HepG2 (cell line): ENCODE measurements around the gene B3GNT2. TPM values are rescaled to one million over a fixed set of nuclear protein-coding genes. Genes with fewer than 3 reads are reported as not detected.

Experiments
- polyA plus RNA-seq, 8 experiments: library from polyadenylated mRNA; depleted of rRNA in 3 of 8; stranded (reverse) in 7 of 8; unstranded in 1 of 8; fragments of >200 nt; fragmentation: Illumina TruSeq in 4 of 8; extraction: Trizol in 4 of 8; gene quantifications; 2 replicates each; pipeline versions ENCODE4 v1.2.1 to v1.2.3, GENCODE V29; 2011 to 2016; ENCODE audit warnings: low read depth in 4 of 8, missing spikeins in 1 of 8, mixed read lengths in 1 of 8; ENCODE audit not compliant: insufficient read depth in 1 of 8
- total RNA-seq, 5 experiments: library from RNA; depleted of rRNA; stranded (reverse); fragments of >200 nt; fragmentation: Illumina TruSeq; extraction: Trizol; gene quantifications; 2 replicates each; pipeline ENCODE4 v1.2.3, GENCODE V29; 2016; ENCODE audit warnings: low read depth in 1 of 5
- TF ChIP-seq, protein P1 (sequence below): sonication (generic); formaldehyde crosslinking; IDR thresholded peaks from 2 replicates; pipeline ENCODE4 v1.4.0; 2020; ENCODE audit warnings: missing genetic modification reagents, mild to moderate bottlenecking, borderline replicate concordance
- TF ChIP-seq, protein P2 (sequence below): sonication (generic); formaldehyde crosslinking; IDR thresholded peaks from 2 replicates; pipeline ENCODE4 v1.4.0; 2020; ENCODE audit warnings: missing genetic modification reagents, borderline replicate concordance
- TF ChIP-seq, protein P3 (sequence below): sonication (generic); formaldehyde crosslinking; conservative IDR thresholded peaks from 2 replicates; pipeline ENCODE4 v1.8.0; 2022; ENCODE audit warnings: low read depth, missing genetic modification reagents

B3GNT2 gene
- total and polyA plus RNA-seq, 2 of the 13 experiments (the other 11 are each of a cell fraction or from before 2014, with no cell fraction given): 26.3 to 28.5 TPM

DNA sequence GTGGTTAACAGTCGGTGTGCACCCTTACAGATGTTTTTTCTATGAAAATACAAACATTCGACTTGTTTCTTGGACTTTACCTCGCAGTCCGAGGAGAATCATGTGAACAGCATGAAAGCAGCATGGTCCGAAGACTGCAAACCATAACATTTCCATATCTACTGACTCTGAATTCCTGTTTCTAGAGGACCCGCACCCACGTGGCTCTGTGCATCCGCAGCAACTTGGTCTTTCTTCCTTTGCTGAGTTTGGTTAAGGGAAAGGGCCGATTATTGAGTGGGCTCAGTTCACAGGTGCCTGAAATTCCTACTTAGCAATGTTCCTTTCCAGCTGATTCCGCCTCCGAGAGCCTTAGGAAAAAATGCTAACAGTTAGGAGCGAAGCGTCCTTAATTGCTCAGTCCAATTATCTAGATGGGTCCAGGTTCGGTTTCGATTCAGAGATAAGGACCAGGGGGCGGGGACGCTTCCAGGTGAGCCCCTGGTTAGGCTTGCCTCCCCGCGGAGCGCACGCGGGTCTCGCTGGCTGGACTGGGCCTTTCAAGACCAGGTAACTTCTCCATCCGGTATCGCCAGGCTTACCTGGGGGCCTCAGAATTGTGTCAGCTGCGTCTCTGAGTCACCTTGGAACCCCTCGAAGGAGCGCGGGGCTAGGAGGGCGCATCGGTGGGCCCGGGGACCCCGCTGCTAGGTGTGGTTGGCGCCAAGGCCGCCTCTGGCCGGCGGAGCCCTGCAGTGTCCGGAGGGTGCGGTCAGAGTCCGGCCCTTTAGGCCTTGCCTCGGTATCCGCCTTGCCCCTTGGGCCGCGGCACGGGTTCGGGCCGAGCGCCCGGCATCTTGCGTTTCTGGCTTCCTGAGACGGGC lies 1.1 kb upstream of the B3GNT2 start (continued):
- TF ChIP-seq, protein P1, sequence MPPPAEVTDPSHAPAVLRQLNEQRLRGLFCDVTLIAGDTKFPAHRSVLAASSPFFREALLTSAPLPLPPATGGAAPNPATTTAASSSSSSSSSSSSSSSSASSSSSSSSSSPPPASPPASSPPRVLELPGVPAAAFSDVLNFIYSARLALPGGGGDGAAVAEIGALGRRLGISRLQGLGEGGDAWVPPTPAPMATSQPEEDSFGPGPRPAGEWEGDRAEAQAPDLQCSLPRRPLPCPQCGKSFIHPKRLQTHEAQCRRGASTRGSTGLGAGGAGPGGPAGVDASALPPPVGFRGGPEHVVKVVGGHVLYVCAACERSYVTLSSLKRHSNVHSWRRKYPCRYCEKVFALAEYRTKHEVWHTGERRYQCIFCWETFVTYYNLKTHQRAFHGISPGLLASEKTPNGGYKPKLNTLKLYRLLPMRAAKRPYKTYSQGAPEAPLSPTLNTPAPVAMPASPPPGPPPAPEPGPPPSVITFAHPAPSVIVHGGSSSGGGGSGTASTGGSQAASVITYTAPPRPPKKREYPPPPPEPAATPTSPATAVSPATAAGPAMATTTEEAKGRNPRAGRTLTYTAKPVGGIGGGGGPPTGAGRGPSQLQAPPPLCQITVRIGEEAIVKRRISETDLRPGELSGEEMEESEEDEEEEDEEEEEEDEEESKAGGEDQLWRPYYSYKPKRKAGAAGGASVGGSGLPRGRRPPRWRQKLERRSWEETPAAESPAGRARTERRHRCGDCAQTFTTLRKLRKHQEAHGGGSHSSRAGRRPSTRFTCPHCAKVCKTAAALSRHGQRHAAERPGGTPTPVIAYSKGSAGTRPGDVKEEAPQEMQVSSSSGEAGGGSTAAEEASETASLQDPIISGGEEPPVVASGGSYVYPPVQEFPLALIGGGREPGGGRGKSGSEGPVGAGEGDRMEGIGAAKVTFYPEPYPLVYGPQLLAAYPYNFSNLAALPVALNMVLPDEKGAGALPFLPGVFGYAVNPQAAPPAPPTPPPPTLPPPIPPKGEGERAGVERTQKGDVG (CRISPR knock-in tag): peak; percentile 95
- TF ChIP-seq, protein P2, sequence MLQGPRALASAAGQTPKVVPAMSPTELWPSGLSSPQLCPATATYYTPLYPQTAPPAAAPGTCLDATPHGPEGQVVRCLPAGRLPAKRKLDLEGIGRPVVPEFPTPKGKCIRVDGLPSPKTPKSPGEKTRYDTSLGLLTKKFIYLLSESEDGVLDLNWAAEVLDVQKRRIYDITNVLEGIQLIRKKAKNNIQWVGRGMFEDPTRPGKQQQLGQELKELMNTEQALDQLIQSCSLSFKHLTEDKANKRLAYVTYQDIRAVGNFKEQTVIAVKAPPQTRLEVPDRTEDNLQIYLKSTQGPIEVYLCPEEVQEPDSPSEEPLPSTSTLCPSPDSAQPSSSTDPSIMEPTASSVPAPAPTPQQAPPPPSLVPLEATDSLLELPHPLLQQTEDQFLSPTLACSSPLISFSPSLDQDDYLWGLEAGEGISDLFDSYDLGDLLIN (CRISPR knock-in tag): no peak
- TF ChIP-seq, protein P3, sequence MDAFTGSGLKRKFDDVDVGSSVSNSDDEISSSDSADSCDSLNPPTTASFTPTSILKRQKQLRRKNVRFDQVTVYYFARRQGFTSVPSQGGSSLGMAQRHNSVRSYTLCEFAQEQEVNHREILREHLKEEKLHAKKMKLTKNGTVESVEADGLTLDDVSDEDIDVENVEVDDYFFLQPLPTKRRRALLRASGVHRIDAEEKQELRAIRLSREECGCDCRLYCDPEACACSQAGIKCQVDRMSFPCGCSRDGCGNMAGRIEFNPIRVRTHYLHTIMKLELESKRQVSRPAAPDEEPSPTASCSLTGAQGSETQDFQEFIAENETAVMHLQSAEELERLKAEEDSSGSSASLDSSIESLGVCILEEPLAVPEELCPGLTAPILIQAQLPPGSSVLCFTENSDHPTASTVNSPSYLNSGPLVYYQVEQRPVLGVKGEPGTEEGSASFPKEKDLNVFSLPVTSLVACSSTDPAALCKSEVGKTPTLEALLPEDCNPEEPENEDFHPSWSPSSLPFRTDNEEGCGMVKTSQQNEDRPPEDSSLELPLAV (CRISPR knock-in tag): no peak
